PC-9 (cell line): ENCODE measurements around the gene FANK1. TPM values are rescaled to one million over a fixed set of nuclear protein-coding genes. Genes with fewer than 3 reads are reported as not detected.

Experiments used
- BruUV-seq: library from RNA; stranded (reverse); fragments of 400-500 nt; replicated peaks from 2 replicates; lab custom pipeline; 2021; lab: Mats Ljungman, UMichigan
- CTCF ChIA-PET: fragments of 300-600 bp; sonication (Branson Sonifier 250); formaldehyde crosslinking; loops from one replicate; lab custom pipeline; 2022; ENCODE audit warnings: antibody characterized with exemption; lab: Charles Lee
- POLR2A ChIA-PET: fragments of 300-600 bp; sonication (Branson Sonifier 250); formaldehyde crosslinking; loops from one replicate; lab custom pipeline; 2022; ENCODE audit warnings: antibody characterized with exemption; ENCODE audit not compliant: unreplicated experiment; lab: Charles Lee
- DNase-seq, 2 experiments: peaks; one replicate each; pipeline versions ENCODE4 v3.0.0 to v3.0.0-alpha.2; 2015 to 2022; ENCODE audit warnings: mixed read lengths in 1 of 2
- H2AFZ ChIP-seq: fragments of 200-600 bp; sonication (generic); 2 replicates; pipeline ENCODE4 v1.8.1; 2017; ENCODE audit warnings: antibody characterized with exemption
- H3F3A ChIP-seq: fragments of 200-600 bp; sonication (generic); 2 replicates; pipeline ENCODE4 v1.8.1; 2017; ENCODE audit warnings: antibody characterized with exemption, mild to moderate bottlenecking, low read depth; ENCODE audit not compliant: insufficient read depth
- H3K27ac ChIP-seq: fragments of 200-600 bp; sonication (generic); 2 replicates; pipeline ENCODE4 v1.6.1; 2016; ENCODE audit warnings: mixed run types
- H3K27me3 ChIP-seq: fragments of 200-600 bp; sonication (generic); 2 replicates; pipeline ENCODE4 v1.6.1; 2016; ENCODE audit warnings: low read depth, mixed run types; ENCODE audit not compliant: insufficient read depth
- H3K36me3 ChIP-seq: fragments of 200-600 bp; sonication (generic); 2 replicates; pipeline ENCODE4 v1.6.1; 2016; ENCODE audit warnings: low read depth, mixed run types
- H3K4me1 ChIP-seq: fragments of 200-600 bp; sonication (generic); replicated peaks from 2 replicates; pipeline ENCODE4 v1.6.1; 2016; ENCODE audit warnings: mixed run types; ENCODE audit not compliant: insufficient read depth
- H3K4me2 ChIP-seq: fragments of 200-600 bp; sonication (generic); 2 replicates; pipeline ENCODE4 v1.6.1; 2017; ENCODE audit warnings: mixed run types
- H3K4me3 ChIP-seq: fragments of 200-600 bp; sonication (generic); 2 replicates; pipeline ENCODE4 v1.6.1; 2016; ENCODE audit warnings: mixed run types
- H3K79me2 ChIP-seq: fragments of 200-600 bp; sonication (generic); 2 replicates; pipeline ENCODE4 v1.6.1; 2017; ENCODE audit warnings: low read depth, mixed run types
- H3K9me2 ChIP-seq: fragments of 200-600 bp; sonication (generic); 2 replicates; pipeline ENCODE4 v1.8.1; 2017; ENCODE audit warnings: mild to moderate bottlenecking; ENCODE audit not compliant: insufficient read depth
- H3K9me3 ChIP-seq: fragments of 200-600 bp; sonication (generic); 2 replicates; pipeline ENCODE4 v1.8.1; 2016; ENCODE audit warnings: low read depth; ENCODE audit not compliant: insufficient read depth
- H4K20me1 ChIP-seq: fragments of 200-600 bp; sonication (generic); 2 replicates; pipeline ENCODE4 v1.8.1; 2017; ENCODE audit not compliant: insufficient read depth
- EZH2 ChIP-seq: fragments of 200-600 bp; sonication (generic); IDR thresholded peaks from 2 replicates; pipeline ENCODE4 v1.8.0; 2017; ENCODE audit warnings: antibody characterized with exemption, low read depth
- intact Hi-C: fragments of 100-400 bp; cut with micrococcal nuclease; formaldehyde crosslinking; loops from one replicate; pipeline ENCODE4 v1.10.0; 2022; ENCODE audit not compliant: unreplicated experiment
- total RNA-seq: library from RNA; stranded (reverse); gene quantifications from 2 replicates; pipeline ENCODE4 v1.2.3, GENCODE V29; 2021
- TF ChIP-seq, protein P1 (sequence below): fragments of 200-600 bp; sonication (generic); conservative IDR thresholded peaks from 2 replicates; pipeline ENCODE4 v1.6.1; 2017; ENCODE audit warnings: mixed run types, antibody characterized with exemption, mild to moderate bottlenecking, moderate library complexity

The FANK1 gene
- total RNA-seq, 1 experiment from 2014 or later = 21.4 TPM

DNA sequence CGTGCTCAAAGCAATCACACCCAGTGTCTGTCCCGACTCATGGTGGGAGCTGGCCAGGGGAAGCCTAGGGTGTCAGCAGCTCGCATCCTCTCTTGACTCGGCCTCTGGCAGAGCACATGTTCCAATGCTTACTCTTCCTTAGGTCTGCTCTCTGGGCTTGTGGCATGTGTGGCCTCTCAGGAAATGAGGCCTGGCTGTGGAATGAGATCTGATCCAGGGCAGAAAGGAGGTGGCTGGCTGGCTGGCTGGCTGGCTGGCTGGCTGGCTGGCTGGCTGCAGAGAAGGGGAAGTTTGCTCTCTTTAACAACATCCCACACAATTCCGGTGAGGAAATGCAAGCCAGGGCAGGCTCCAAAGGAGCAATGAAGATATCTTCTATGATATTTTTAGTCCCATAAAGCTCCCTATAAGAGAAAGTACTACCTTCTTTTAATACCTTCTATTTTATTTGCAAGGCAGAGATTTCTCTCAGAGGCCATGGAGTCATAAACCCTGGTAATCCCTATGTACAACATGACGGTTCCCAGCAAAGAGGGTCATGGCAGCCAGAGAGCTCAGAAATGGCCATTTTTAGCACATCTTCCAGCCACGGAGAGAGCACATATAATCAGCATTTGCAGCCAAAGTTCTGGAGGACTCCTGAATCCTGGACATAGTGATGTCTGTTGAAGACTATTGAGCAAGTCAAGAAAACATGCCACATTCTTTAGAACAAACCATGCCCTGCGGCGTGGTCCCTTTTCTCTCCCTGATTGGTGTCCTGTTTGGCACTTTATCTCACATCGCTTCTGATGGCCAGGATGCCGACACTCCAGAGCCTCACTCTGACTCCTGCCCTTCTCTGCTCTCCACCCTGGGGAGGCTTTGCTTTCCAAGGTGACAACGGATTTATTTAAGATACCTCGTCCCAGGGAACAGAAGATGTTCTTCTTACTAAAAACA is 153.7 kb downstream of the FANK1 start:
- POLR2A ChIA-PET = no interaction called here
- no peaks in the 10 kb centered on the region for H4K20me1 ChIP-seq
- no peaks in the 10 kb centered on the region for H3K4me1 ChIP-seq
- no peak overlapping the region for H3K4me3 ChIP-seq
- H3K27me3 ChIP-seq = no peaks in the 10 kb centered on the region
- no peak overlapping the region for H3K4me2 ChIP-seq
- no peak for DNase-seq
- H3K9me2 ChIP-seq = no peaks in the 10 kb centered on the region
- H3K27ac ChIP-seq = no peak overlapping the region
- H3K36me3 ChIP-seq = no peaks in the 10 kb centered on the region
- no TSS peak for BruUV-seq
- no peaks in the 10 kb centered on the region for H3K9me3 ChIP-seq
- no peak overlapping the region for H2AFZ ChIP-seq
- no peaks in the 10 kb centered on the region for H3K79me2 ChIP-seq
- H3F3A ChIP-seq = no peaks in the 10 kb centered on the region
- TF ChIP-seq, protein P1, sequence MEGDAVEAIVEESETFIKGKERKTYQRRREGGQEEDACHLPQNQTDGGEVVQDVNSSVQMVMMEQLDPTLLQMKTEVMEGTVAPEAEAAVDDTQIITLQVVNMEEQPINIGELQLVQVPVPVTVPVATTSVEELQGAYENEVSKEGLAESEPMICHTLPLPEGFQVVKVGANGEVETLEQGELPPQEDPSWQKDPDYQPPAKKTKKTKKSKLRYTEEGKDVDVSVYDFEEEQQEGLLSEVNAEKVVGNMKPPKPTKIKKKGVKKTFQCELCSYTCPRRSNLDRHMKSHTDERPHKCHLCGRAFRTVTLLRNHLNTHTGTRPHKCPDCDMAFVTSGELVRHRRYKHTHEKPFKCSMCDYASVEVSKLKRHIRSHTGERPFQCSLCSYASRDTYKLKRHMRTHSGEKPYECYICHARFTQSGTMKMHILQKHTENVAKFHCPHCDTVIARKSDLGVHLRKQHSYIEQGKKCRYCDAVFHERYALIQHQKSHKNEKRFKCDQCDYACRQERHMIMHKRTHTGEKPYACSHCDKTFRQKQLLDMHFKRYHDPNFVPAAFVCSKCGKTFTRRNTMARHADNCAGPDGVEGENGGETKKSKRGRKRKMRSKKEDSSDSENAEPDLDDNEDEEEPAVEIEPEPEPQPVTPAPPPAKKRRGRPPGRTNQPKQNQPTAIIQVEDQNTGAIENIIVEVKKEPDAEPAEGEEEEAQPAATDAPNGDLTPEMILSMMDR = no peak
- TF ChIP-seq EZH2 = no peak
- CTCF ChIA-PET = no interaction called here
- intact Hi-C loops = no loop called here

DNA sequence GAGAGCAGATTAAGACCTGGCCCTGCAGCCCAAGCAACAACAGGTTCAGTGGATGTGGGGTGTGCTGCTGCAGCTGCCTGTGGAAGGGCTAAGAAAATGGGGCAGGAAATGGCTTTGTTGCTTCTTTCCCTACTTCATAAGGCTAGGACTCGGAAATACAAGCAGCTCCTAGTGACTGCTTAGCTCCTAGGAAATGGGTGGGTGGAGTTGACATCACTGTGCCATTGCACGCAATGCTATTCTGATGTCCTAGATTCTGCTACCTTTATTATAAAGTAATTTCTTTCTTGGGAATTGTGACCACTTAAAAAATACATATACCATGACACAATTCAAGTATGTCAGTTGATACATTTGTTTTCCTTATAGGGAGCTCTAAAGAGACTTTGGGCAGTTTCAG is 155.8 kb downstream of the FANK1 start:
- POLR2A ChIA-PET = no interaction called here
- CTCF ChIA-PET = no interaction called here
- no peak for DNase-seq
- Histone ChIP-seq H3K4me3 (no peak overlapping the region), H3K4me2 (no peak overlapping the region), H4K20me1 (no peaks in the 10 kb centered on the region), H3K79me2 (no peaks in the 10 kb centered on the region), H3K27ac (no peak overlapping the region), H3K9me3 (no peaks in the 10 kb centered on the region), H3K4me1 (no peaks in the 10 kb centered on the region), H3F3A (no peaks in the 10 kb centered on the region), H3K9me2 (no peaks in the 10 kb centered on the region), H2AFZ (no peak overlapping the region), H3K36me3 (no peaks in the 10 kb centered on the region), H3K27me3 (no peaks in the 10 kb centered on the region)
- BruUV-seq = no TSS peak
- TF ChIP-seq, protein P1 = no peak
- TF ChIP-seq EZH2 = no peak
- intact Hi-C loops = no loop called here

DNA sequence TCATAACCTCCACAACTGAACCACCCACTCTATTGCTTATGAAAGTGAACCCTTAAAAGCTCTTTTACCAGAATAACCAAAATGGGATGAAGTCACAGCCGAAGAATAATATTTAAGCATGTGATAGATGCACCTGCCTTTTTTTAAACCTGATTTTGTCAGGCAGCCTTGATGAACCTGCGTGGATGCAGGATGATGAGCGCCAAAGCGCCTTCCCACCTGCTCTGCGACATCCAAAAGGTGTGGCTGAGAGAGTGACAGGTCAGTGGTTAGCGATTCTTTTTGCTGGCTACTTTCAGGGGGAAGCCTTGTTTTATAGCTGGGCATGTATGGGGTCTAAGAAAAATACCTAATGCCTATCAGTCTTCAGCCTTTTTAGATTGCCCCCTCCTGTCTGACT is 157.8 kb downstream of the FANK1 start:
- no peaks in the 10 kb centered on the region for H3K27me3 ChIP-seq
- H3K79me2 ChIP-seq = no peaks in the 10 kb centered on the region
- CTCF ChIA-PET = no interaction called here
- intact Hi-C loops = no loop called here
- TF ChIP-seq EZH2 = no peak
- TF ChIP-seq, protein P1 = no peak
- DNase-seq = no peak
- H3K4me1 ChIP-seq = no peaks in the 10 kb centered on the region
- no peaks in the 10 kb centered on the region for H3K9me2 ChIP-seq
- POLR2A ChIA-PET = no interaction called here
- BruUV-seq = no TSS peak
- H3K4me3 ChIP-seq = no peak overlapping the region
- H3F3A ChIP-seq = no peaks in the 10 kb centered on the region
- H3K27ac ChIP-seq = no peak overlapping the region
- no peaks in the 10 kb centered on the region for H3K9me3 ChIP-seq
- no peaks in the 10 kb centered on the region for H4K20me1 ChIP-seq
- no peaks in the 10 kb centered on the region for H3K36me3 ChIP-seq
- no peak overlapping the region for H3K4me2 ChIP-seq
- no peak overlapping the region for H2AFZ ChIP-seq
